SU-DHL-6 (cell line): Measurements from ENCODE around the gene PPP1R37.

Experiments used
- H2AFZ ChIP-seq: fragments of 200-600 bp; sonication (generic); 2 replicates; pipeline ENCODE4 v1.6.1; 2014; ENCODE audit warnings: low read depth, mild to moderate bottlenecking, moderate library complexity, mixed read lengths, antibody characterized with exemption, low read length; ENCODE audit not compliant: severe bottlenecking
- H3F3A ChIP-seq: fragments of 200-600 bp; shearing (Covaris generic); 2 replicates; pipeline ENCODE4 v1.6.0; 2016; ENCODE audit warnings: antibody characterized with exemption, mild to moderate bottlenecking; ENCODE audit not compliant: insufficient read depth
- H3K27ac ChIP-seq: fragments of 200-600 bp; sonication (generic); 2 replicates; pipeline ENCODE4 v1.5.1; 2016; ENCODE audit warnings: low read depth, mild to moderate bottlenecking, low read length, moderate library complexity, mixed read lengths
- H3K27me3 ChIP-seq: fragments of 200-600 bp; sonication (generic), shearing (Covaris generic); 2 replicates; pipeline ENCODE4 v1.6.0; 2014; ENCODE audit warnings: mild to moderate bottlenecking, low read length
- H3K36me3 ChIP-seq: fragments of 200-600 bp; sonication (generic); 2 replicates; pipeline ENCODE4 v1.6.1; 2014; ENCODE audit warnings: mild to moderate bottlenecking, low read length, mixed read lengths
- H3K4me2 ChIP-seq: fragments of 300-600, 200-600 bp; shearing (Covaris generic), sonication (generic); 2 replicates; pipeline ENCODE4 v1.6.0; 2014; ENCODE audit warnings: low read length, low read depth, mild to moderate bottlenecking; ENCODE audit not compliant: poor library complexity, severe bottlenecking
- H3K4me3 ChIP-seq: fragments of 200-600 bp; sonication (generic); 2 replicates; pipeline ENCODE4 v1.5.1; 2014; ENCODE audit warnings: antibody characterized with exemption, low read length, mild to moderate bottlenecking, mixed read lengths; ENCODE audit not compliant: insufficient read depth, poor library complexity, severe bottlenecking
- H3K79me2 ChIP-seq: fragments of 200-600 bp; sonication (generic); 2 replicates; pipeline ENCODE4 v1.6.1; 2014; ENCODE audit warnings: mild to moderate bottlenecking, low read length, moderate library complexity; ENCODE audit not compliant: insufficient read depth
- H3K9ac ChIP-seq: fragments of 200-600 bp; sonication (generic); 2 replicates; pipeline ENCODE4 v1.7.0; 2014; ENCODE audit warnings: mild to moderate bottlenecking, low read length
- H3K9me2 ChIP-seq: fragments of 200-600 bp; sonication (generic); replicated peaks from 2 replicates; pipeline ENCODE4 v1.6.1; 2014; ENCODE audit warnings: low read length; ENCODE audit not compliant: insufficient read depth
- H3K9me3 ChIP-seq: fragments of 200-600 bp; sonication (generic); 2 replicates; pipeline ENCODE4 v1.6.1; 2014; ENCODE audit warnings: low read length, mixed read lengths; ENCODE audit not compliant: insufficient read depth
- H4K20me1 ChIP-seq: fragments of 200-600 bp; sonication (generic); 2 replicates; pipeline ENCODE4 v1.6.1; 2014; ENCODE audit warnings: low read depth, mild to moderate bottlenecking, antibody characterized with exemption, low read length, moderate library complexity, mixed read lengths
- CTCF ChIP-seq: fragments of 200-600 bp; sonication (generic); IDR thresholded peaks from one replicate; pipeline ENCODE4 v1.5.1; 2017; ENCODE audit warnings: antibody characterized with exemption, mild to moderate bottlenecking, low read length, moderate library complexity; ENCODE audit not compliant: insufficient read depth, poor library complexity, severe bottlenecking
- EZH2phosphoT487 ChIP-seq: fragments of 200-600 bp; sonication (generic), shearing (Covaris generic); conservative IDR thresholded peaks from 2 replicates; pipeline ENCODE4 v1.6.1; 2018; ENCODE audit warnings: mild to moderate bottlenecking, antibody characterized with exemption, low read length, moderate library complexity, mixed read lengths

PPP1R37 gene

DNA sequence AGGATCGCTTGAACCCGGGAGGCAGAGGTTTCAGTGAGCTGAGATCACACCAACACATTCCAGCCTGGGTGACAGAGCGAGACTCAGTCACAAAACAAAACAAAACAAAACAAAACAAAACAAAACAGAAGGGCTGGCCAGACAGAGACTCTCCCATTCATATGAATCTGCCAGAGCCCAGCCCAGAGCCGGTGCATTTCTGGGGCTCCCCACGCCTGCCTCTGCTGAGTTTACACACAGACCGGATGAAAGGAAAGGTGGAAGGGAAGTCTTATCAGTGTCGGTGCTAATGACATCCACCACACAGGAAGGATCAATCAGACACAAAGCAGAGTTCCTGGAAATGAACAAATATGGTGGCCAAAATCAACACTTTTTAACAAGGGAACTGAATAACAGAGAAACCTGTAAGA, 78.2 kb downstream of the PPP1R37 start:
- no peak overlapping the region for H3K4me2 ChIP-seq
- H3K9me3 ChIP-seq = no peaks in the 10 kb centered on the region
- no peaks in the 10 kb centered on the region for H3F3A ChIP-seq
- TF ChIP-seq EZH2phosphoT487 (no peak), CTCF (no peak)
- H3K79me2 ChIP-seq = no peaks in the 10 kb centered on the region
- H3K9me2 ChIP-seq = no peaks in the 10 kb centered on the region
- H3K9ac ChIP-seq = no peak overlapping the region
- H3K27ac ChIP-seq = no peak overlapping the region
- H2AFZ ChIP-seq = no peak overlapping the region
- no peaks in the 10 kb centered on the region for H3K27me3 ChIP-seq
- H3K4me3 ChIP-seq = no peak overlapping the region
- no peaks in the 10 kb centered on the region for H3K36me3 ChIP-seq
- H4K20me1 ChIP-seq = no peaks in the 10 kb centered on the region

DNA sequence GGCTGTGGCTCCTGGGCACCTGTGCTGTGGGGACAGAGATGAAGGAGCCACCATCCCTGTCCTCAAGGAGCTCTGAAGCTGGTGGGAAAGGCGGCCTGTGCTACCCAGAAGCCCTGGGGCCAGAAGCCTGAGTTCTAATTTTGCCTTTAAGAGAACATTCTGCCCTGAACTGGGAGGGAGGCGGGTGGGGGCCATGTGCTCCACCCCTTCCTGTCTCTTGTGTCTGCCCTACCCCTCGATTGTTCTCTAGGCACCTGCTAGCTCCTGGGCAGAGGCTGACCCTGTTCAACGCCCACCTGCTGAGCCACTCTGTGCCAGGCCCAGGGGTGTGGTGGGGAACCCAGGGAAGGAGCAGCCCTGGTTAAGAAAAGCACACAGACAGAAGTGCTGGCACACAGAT, 79.2 kb downstream of the PPP1R37 start:
- Histone ChIP-seq H2AFZ (no peak overlapping the region), H4K20me1 (no peaks in the 10 kb centered on the region), H3K4me2 (no peak overlapping the region), H3K27ac (no peak overlapping the region), H3K27me3 (no peaks in the 10 kb centered on the region), H3K9ac (no peak overlapping the region), H3F3A (no peaks in the 10 kb centered on the region), H3K9me2 (no peaks in the 10 kb centered on the region), H3K4me3 (no peak overlapping the region), H3K36me3 (no peaks in the 10 kb centered on the region), H3K9me3 (no peaks in the 10 kb centered on the region), H3K79me2 (no peaks in the 10 kb centered on the region)
- TF ChIP-seq CTCF (no peak), EZH2phosphoT487 (no peak)

DNA sequence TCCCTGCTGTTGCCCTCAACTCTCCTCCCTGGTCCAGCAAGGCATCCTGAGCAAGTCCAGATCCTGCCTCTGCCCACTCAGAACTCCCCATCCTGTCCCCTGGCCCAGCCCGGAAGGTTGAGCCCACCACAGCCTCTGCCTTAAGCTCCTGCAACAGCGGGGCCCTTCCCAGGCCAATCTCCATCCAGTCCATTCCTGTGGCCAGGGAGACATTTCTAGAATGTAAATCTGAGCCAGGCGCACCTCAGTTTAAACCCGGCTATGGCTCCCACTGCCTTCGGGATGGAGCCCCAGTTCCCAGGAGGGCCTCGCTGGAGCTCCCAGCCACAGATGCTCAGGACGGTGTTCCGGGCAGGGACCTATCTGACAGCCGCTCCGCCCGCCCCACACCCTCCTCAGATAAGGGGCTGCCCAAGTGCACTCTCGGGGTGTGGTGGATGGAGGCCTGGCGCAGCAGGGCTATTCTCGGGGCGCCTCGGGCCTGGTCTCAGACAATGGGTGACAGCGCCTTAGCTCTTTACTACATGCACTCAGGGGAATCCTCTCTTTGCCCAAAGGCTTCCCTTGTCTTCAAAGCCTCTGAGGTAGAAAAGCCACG, 79.7 kb downstream of the PPP1R37 start:
- H3K9me3 ChIP-seq = no peaks in the 10 kb centered on the region
- no peaks in the 10 kb centered on the region for H3K36me3 ChIP-seq
- TF ChIP-seq CTCF = no peak
- no peak for TF ChIP-seq EZH2phosphoT487
- H3K27ac ChIP-seq = no peak overlapping the region
- H2AFZ ChIP-seq = no peak overlapping the region
- H3K79me2 ChIP-seq = no peaks in the 10 kb centered on the region; the same call in 1 of the 2 replicates
- H3F3A ChIP-seq = no peaks in the 10 kb centered on the region
- no peaks in the 10 kb centered on the region for H3K9me2 ChIP-seq
- no peak overlapping the region for H3K4me2 ChIP-seq
- no peaks in the 10 kb centered on the region for H4K20me1 ChIP-seq
- H3K9ac ChIP-seq = no peak overlapping the region
- no peak overlapping the region for H3K4me3 ChIP-seq
- no peaks in the 10 kb centered on the region for H3K27me3 ChIP-seq
